HepG2 (cell line): ENCODE data around the gene PRR12. TPM values are rescaled to one million over a fixed set of nuclear protein-coding genes. Genes with fewer than 3 reads are reported as not detected.

Experiments used
- CREB1 ChIP-seq, 2 experiments: fragments of 450-650 bp in 1 of 2; IDR thresholded peaks; 2 replicates each; pipeline ENCODE4 v1.6.1; 2016 to 2017; ENCODE audit warnings: control low read depth in 1 of 2, mild to moderate bottlenecking in 1 of 2, missing compliant biosample characterization in 1 of 2, missing genetic modification characterization in 1 of 2
- FOSL2 ChIP-seq: sonication (generic); formaldehyde crosslinking; IDR thresholded peaks from 2 replicates; pipeline ENCODE4 v1.4.0; 2020; ENCODE audit warnings: missing genetic modification reagents
- KDM2A ChIP-seq: sonication (generic); formaldehyde crosslinking; IDR thresholded peaks from 2 replicates; pipeline ENCODE4 v1.4.0; 2020; ENCODE audit warnings: low read depth, missing genetic modification reagents, borderline replicate concordance
- PAWR ChIP-seq: sonication (generic); formaldehyde crosslinking; IDR thresholded peaks from 2 replicates; pipeline ENCODE4 v1.4.0; 2020; ENCODE audit warnings: missing genetic modification reagents, mild to moderate bottlenecking, borderline replicate concordance
- ZNF816 ChIP-seq: sonication (generic); formaldehyde crosslinking; IDR thresholded peaks from 2 replicates; pipeline ENCODE4 v1.8.0; 2022; ENCODE audit warnings: missing genetic modification reagents, mild to moderate bottlenecking, borderline replicate concordance
- polyA plus RNA-seq, 8 experiments: library from polyadenylated mRNA; depleted of rRNA in 3 of 8; stranded (reverse) in 7 of 8; unstranded in 1 of 8; fragments of >200 nt; fragmentation: Illumina TruSeq in 4 of 8; extraction: Trizol in 4 of 8; gene quantifications; 2 replicates each; pipeline versions ENCODE4 v1.2.1 to v1.2.3, GENCODE V29; 2011 to 2016; ENCODE audit warnings: low read depth in 4 of 8, missing spikeins in 1 of 8, mixed read lengths in 1 of 8; ENCODE audit not compliant: insufficient read depth in 1 of 8
- total RNA-seq, 5 experiments: library from RNA; depleted of rRNA; stranded (reverse); fragments of >200 nt; fragmentation: Illumina TruSeq; extraction: Trizol; gene quantifications; 2 replicates each; pipeline ENCODE4 v1.2.3, GENCODE V29; 2016; ENCODE audit warnings: low read depth in 1 of 5
- TF ChIP-seq, protein P1 (sequence below): sonication (generic); formaldehyde crosslinking; conservative IDR thresholded peaks from 2 replicates; pipeline ENCODE4 v1.8.1; 2023; ENCODE audit warnings: missing genetic modification reagents
- TF ChIP-seq, protein P2 (sequence below): sonication (generic); formaldehyde crosslinking; IDR thresholded peaks from 2 replicates; pipeline ENCODE4 v1.4.0; 2020; ENCODE audit warnings: missing genetic modification reagents, borderline replicate concordance
- TF ChIP-seq, protein P3 (sequence below): sonication (generic); formaldehyde crosslinking; IDR thresholded peaks from 2 replicates; pipeline ENCODE4 v1.5.0; 2020; ENCODE audit warnings: missing genetic modification reagents
- TF ChIP-seq, protein P4 (sequence below): IDR thresholded peaks from 2 replicates; pipeline ENCODE4 v1.6.1; 2016; ENCODE audit warnings: low read depth, missing genetic modification reagents, missing compliant biosample characterization
- TF ChIP-seq, protein P5 (sequence below): IDR thresholded peaks from 2 replicates; pipeline ENCODE4 v1.6.1; 2016; ENCODE audit warnings: mild to moderate bottlenecking, missing biosample characterization, missing genetic modification reagents

Gene PRR12
- total and polyA plus RNA-seq, 2 of the 13 experiments (the other 11 are each of a cell fraction or from before 2014, with no cell fraction given) = 0.62 to 1.5 TPM

DNA sequence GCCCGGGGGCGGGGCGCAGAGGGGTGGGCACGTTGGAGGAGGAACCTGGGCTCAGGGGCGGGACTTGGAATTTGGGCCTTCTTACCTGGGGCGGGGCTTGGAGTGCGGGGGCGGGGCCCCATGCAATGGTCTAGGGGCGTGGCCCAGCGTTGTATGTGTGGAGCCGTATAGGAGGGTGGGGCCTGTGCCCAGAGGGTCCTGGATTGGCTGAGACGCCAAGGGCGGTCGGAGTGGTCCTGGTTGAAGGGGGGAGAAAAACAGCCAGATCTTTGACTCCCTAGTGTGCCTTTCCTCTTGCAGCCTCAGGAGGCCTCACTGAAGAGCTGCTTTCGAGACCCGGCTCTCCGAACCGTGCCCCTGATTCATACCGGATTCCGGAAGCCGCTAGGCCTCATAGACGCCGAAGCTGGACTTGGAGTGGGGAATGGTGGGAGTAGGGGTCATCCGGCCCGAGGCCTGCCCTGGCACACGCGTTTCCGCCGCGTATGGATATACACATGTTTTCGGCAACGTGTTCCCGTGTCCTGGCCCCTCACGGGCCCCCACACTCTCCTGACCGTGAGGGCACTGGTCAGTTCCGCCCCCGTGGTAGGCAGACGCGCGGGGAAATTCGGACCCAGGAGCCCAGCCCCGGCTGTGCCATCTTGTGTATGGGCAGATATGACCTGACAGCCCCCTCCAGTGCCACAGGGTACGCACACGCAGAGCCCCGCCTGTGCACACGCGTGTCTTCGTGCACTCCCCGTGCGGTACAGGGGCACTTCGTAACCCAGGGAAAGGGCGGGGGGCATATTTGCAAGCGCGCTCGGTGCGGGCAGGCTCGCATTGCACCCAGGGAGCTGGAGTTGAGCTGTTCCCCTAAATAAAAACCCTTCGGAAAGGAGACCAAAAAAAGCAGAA lies 661 bp upstream of the PRR12 start (continued):
- TF ChIP-seq, protein P1, sequence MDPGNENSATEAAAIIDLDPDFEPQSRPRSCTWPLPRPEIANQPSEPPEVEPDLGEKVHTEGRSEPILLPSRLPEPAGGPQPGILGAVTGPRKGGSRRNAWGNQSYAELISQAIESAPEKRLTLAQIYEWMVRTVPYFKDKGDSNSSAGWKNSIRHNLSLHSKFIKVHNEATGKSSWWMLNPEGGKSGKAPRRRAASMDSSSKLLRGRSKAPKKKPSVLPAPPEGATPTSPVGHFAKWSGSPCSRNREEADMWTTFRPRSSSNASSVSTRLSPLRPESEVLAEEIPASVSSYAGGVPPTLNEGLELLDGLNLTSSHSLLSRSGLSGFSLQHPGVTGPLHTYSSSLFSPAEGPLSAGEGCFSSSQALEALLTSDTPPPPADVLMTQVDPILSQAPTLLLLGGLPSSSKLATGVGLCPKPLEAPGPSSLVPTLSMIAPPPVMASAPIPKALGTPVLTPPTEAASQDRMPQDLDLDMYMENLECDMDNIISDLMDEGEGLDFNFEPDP (CRISPR knock-in tag) = peak; percentile 95; the same call in 1 of the 2 replicates
- no peak; the same call in 1 of the 2 replicates for TF ChIP-seq KDM2A (CRISPR knock-in tag)
- TF ChIP-seq CREB1 (IDR thresholded peaks at IDR 0.05) = no peak
- no peak for TF ChIP-seq CREB1 (CRISPR knock-in tag; IDR thresholded peaks at IDR 0.05)
- TF ChIP-seq FOSL2 = no peak; the same call in 1 of the 2 replicates
- TF ChIP-seq, protein P2, sequence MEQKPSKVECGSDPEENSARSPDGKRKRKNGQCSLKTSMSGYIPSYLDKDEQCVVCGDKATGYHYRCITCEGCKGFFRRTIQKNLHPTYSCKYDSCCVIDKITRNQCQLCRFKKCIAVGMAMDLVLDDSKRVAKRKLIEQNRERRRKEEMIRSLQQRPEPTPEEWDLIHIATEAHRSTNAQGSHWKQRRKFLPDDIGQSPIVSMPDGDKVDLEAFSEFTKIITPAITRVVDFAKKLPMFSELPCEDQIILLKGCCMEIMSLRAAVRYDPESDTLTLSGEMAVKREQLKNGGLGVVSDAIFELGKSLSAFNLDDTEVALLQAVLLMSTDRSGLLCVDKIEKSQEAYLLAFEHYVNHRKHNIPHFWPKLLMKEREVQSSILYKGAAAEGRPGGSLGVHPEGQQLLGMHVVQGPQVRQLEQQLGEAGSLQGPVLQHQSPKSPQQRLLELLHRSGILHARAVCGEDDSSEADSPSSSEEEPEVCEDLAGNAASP (CRISPR knock-in tag) = peak; percentile 47; the same call in 1 of the 2 replicates
- TF ChIP-seq, protein P3, sequence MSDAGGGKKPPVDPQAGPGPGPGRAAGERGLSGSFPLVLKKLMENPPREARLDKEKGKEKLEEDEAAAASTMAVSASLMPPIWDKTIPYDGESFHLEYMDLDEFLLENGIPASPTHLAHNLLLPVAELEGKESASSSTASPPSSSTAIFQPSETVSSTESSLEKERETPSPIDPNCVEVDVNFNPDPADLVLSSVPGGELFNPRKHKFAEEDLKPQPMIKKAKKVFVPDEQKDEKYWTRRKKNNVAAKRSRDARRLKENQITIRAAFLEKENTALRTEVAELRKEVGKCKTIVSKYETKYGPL (CRISPR knock-in tag) = no peak; the same call in 1 of the 2 replicates
- TF ChIP-seq ZNF816 = no peak; the same call in 1 of the 2 replicates
- TF ChIP-seq, protein P4, sequence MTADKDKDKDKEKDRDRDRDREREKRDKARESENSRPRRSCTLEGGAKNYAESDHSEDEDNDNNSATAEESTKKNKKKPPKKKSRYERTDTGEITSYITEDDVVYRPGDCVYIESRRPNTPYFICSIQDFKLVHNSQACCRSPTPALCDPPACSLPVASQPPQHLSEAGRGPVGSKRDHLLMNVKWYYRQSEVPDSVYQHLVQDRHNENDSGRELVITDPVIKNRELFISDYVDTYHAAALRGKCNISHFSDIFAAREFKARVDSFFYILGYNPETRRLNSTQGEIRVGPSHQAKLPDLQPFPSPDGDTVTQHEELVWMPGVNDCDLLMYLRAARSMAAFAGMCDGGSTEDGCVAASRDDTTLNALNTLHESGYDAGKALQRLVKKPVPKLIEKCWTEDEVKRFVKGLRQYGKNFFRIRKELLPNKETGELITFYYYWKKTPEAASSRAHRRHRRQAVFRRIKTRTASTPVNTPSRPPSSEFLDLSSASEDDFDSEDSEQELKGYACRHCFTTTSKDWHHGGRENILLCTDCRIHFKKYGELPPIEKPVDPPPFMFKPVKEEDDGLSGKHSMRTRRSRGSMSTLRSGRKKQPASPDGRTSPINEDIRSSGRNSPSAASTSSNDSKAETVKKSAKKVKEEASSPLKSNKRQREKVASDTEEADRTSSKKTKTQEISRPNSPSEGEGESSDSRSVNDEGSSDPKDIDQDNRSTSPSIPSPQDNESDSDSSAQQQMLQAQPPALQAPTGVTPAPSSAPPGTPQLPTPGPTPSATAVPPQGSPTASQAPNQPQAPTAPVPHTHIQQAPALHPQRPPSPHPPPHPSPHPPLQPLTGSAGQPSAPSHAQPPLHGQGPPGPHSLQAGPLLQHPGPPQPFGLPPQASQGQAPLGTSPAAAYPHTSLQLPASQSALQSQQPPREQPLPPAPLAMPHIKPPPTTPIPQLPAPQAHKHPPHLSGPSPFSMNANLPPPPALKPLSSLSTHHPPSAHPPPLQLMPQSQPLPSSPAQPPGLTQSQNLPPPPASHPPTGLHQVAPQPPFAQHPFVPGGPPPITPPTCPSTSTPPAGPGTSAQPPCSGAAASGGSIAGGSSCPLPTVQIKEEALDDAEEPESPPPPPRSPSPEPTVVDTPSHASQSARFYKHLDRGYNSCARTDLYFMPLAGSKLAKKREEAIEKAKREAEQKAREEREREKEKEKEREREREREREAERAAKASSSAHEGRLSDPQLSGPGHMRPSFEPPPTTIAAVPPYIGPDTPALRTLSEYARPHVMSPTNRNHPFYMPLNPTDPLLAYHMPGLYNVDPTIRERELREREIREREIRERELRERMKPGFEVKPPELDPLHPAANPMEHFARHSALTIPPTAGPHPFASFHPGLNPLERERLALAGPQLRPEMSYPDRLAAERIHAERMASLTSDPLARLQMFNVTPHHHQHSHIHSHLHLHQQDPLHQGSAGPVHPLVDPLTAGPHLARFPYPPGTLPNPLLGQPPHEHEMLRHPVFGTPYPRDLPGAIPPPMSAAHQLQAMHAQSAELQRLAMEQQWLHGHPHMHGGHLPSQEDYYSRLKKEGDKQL (CRISPR knock-in tag) = no peak
- 0 out of 2 replicates have a peak, but pooled peaks have one; percentile 55 for TF ChIP-seq PAWR (CRISPR knock-in tag)
- TF ChIP-seq, protein P5, sequence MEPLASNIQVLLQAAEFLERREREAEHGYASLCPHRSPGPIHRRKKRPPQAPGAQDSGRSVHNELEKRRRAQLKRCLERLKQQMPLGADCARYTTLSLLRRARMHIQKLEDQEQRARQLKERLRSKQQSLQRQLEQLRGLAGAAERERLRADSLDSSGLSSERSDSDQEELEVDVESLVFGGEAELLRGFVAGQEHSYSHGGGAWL = peak; percentile 68; the same call in 1 of the 2 replicates
